Embryonic facial prominence (tissue), 1 donor: ENCODE results near the gene ITPK1.

Experiments
- DNase-seq: peaks from one replicate; pipeline ENCODE4 v3.0.0-alpha.2; 2016; ENCODE audit errors: extremely low spot score

Gene ITPK1

GRCh38 chr14:92892589-92892988 lies 223.1 kb downstream of the ITPK1 start:
- no peak for DNase-seq

GRCh38 chr14:92890830-92891588 lies 224.7 kb downstream of the ITPK1 start:
- DNase-seq = no peak

GRCh38 chr14:92888896-92889295 lies 226.8 kb downstream of the ITPK1 start:
- DNase-seq = no peak

GRCh38 chr14:92887157-92887556 lies 228.6 kb downstream of the ITPK1 start:
- DNase-seq = no peak
